Naive thymus-derived CD8-positive, alpha-beta T cell (primary cell): ENCODE results near the gene CCDC47. TPM values are rescaled to one million over a fixed set of nuclear protein-coding genes. Genes with fewer than 3 reads are reported as not detected.

Experiments
- ATAC-seq, 2 donors: fragments of 150-1000 bp; cut with Tn5 transposase in 1 of 2; sonication (Bioruptor Pico), chemical (Tn5 transposase) in 1 of 2; 1 replicate in 1 of 2; 2 replicates in 1 of 2; pipeline ENCODE4 v1.10.0; 2021; ENCODE audit warnings: mild to moderate bottlenecking in 2 of 2, moderate library complexity in 2 of 2
- POLR2A ChIA-PET: fragments of 350-600 bp; sonication (Branson Sonifier 250); formaldehyde crosslinking; loops from one replicate; lab custom pipeline; 2021; ENCODE audit warnings: antibody characterized with exemption; lab: Charles Lee
- DNase-seq, 10 donors: peaks; one replicate each; pipeline versions ENCODE4 v3.0.0 to v3.0.0-alpha.2; 2020 to 2022
- H3K27ac Mint-ChIP-seq, 10 donors: one replicate each; pipeline ENCODE4 v1.8.0; 2020 to 2022; ENCODE audit warnings: mild to moderate bottlenecking in 10 of 10, mixed read lengths in 10 of 10, moderate library complexity in 4 of 10, inconsistent platforms in 1 of 10
- H3K27me3 Mint-ChIP-seq, 5 donors: one replicate each; pipeline ENCODE4 v1.8.0; 2021 to 2022; ENCODE audit warnings: mixed read lengths in 5 of 5
- H3K36me3 Mint-ChIP-seq, 3 donors: one replicate each; pipeline ENCODE4 v1.8.0; 2020 to 2022; ENCODE audit warnings: mixed read lengths in 3 of 3, mild to moderate bottlenecking in 2 of 3, inconsistent platforms in 1 of 3
- H3K4me1 Mint-ChIP-seq, 4 donors: one replicate each; pipeline ENCODE4 v1.8.0; 2021 to 2022; ENCODE audit warnings: mixed read lengths in 4 of 4
- H3K4me3 Mint-ChIP-seq, 10 donors: one replicate each; pipeline ENCODE4 v1.8.0; 2020 to 2022; ENCODE audit warnings: mild to moderate bottlenecking in 10 of 10, mixed read lengths in 10 of 10, moderate library complexity in 6 of 10, inconsistent platforms in 1 of 10
- H3K9me3 Mint-ChIP-seq, 9 donors: one replicate each; pipeline ENCODE4 v1.8.0; 2020 to 2022; ENCODE audit warnings: mixed read lengths in 9 of 9, mild to moderate bottlenecking in 3 of 9, inconsistent platforms in 1 of 9, moderate library complexity in 1 of 9
- polyA plus RNA-seq, 3 donors: library from polyadenylated mRNA; unstranded; fragments of 300-500 nt; fragmentation: Illumina TruSeq; gene quantifications; one replicate each; pipeline ENCODE4 v1.2.3, GENCODE V29; 2021
- total RNA-seq, 8 experiments: library from RNA in 2 of 8; stranded (reverse) in 2 of 8; gene quantifications; one replicate each; pipeline ENCODE4 v1.2.3 and lab custom pipeline; 2021 to 2026

CCDC47 gene
- total and polyA plus RNA-seq, 5 experiments from 2014 or later, result 21.8 to 34.9 (median 29.5) TPM

DNA sequence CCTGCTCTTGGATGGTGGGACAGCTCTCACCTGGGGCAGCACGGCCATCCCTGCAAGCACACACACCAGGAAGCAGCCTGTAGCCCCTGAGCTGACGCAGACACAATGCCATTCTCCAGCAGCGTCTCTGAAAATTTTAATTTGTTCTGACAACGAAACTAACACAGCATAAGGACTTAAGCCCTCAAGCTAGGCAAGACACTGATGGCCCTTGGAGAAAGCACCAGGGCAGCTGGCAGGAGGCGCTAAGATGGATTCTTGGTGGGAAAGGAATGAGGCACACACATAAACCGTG lies 70.7 kb downstream of the CCDC47 start:
- DNase-seq (peak in 1 of 10 donors; percentile 30), ATAC-seq (no peak)
- Mint-ChIP-seq H3K27me3 (no peaks in the 10 kb centered on the region), H3K4me1 (peaks cover 35 to 70% (median 63%) of the 10 kb centered on the region in 4 donors), H3K27ac (peak overlapping the region; percentile 88 to 99 (median 99)), H3K36me3 (peaks cover 0 to 40% (median 13%) of the 10 kb centered on the region in 3 donors), H3K9me3 (peaks cover 0 to 5% (median 0%) of the 10 kb centered on the region in 9 donors), H3K4me3 (peak overlapping the region; percentile 90 to 98 (median 95))
- POLR2A ChIA-PET, result interaction anchor here (0.6 to 18.5 kb wide), 21 partner anchors 6 to 803 kb away, joined by 3 to 1071 read pairs (median 4); partner anchors contain the start of genes CCDC47, CEP95, DCAF7 and DDX42

- Mint-ChIP-seq H3K9me3 (peaks cover 0 to 5% (median 0%) of the 10 kb centered on the region in 9 donors), H3K27me3 (no peaks in the 10 kb centered on the region), H3K4me1 (peaks cover 39 to 72% (median 64%) of the 10 kb centered on the region in 4 donors), H3K4me3 (peak overlapping the region; percentile 90 to 98 (median 95)), H3K36me3 (peaks cover 0 to 45% (median 14%) of the 10 kb centered on the region in 3 donors), H3K27ac (peak overlapping the region; percentile 88 to 99 (median 99))
- ATAC-seq (peak; percentile 9 to 23), DNase-seq (peak; percentile 54 to 90 (median 73))
- POLR2A ChIA-PET, result interaction anchor here (0.6 to 18.5 kb wide), 25 partner anchors 5 to 804 kb away, joined by 3 to 1071 read pairs (median 4); partner anchors contain the start of genes CCDC47, CEP95, DCAF7 and DDX42
Observed at GRCh38 chr17:63701868-63702720, 71.3 kb downstream of the CCDC47 start.

GRCh38 chr17:63701456-63701820 lies 72.0 kb downstream of the CCDC47 start:
- no peak for DNase-seq
- peaks cover 0 to 51% (median 17%) of the 10 kb centered on the region in 3 donors for H3K36me3 Mint-ChIP-seq

DNA sequence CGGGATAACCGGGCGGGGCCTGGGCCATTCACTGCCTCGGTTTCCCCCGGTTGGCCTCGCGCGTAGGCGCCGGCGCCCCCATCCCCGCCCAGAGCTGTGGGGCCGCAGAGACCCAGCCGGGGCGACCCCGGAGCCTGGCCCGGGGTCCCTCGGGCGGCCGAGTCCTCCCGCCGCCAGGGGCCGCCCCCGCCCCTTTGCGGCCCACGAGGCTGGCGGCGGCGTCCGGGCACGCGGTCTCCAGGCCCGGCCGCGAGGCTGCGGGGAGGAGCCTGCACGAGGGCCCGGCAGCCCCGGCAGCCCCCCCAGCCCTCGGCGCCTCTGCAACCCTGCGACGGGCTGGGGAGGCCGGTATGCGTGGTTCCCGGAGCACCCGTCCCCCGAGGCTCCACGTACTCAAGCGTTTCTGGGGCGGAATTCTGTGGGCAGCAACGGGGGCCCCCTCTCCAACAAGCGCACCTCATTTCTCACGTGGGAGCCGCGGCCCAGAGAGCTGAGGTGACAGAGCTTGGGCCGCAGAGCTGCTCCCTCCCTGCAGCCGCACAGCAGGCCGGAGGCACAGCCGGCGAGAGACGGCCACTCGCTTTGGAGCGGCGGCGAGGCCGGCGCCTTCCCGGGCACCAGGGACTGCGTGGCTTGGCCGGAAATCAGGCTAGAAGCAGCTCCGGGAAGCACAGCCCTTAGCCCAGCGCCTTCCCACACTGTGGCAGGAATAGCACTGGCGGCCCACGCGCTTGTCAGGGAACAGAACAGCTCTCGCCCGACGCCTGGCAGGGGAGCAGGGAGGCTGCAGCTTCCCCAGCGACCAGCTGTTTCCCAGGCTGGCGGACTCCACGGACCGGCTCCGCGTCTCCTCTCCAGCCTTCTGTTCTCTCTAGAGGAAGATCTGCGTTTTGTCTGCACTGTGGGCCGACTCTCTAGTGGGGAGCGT lies 72.6 kb downstream of the CCDC47 start:
- POLR2A ChIA-PET, result interaction anchor here (0.6 to 18.5 kb wide), 21 partner anchors 4 to 805 kb away, joined by 3 to 1071 read pairs (median 5); partner anchors contain the start of genes CCDC47, CEP95, DCAF7 and DDX42
- ATAC-seq (peak; percentile 13 to 16), DNase-seq (peak; percentile 54 to 75 (median 63))
- H3K27me3 Mint-ChIP-seq, result no peaks in the 10 kb centered on the region
- peaks cover 0 to 57% (median 17%) of the 10 kb centered on the region in 3 donors for H3K36me3 Mint-ChIP-seq
- H3K9me3 Mint-ChIP-seq, result peaks cover 0 to 5% (median 0%) of the 10 kb centered on the region in 9 donors
- peak overlapping the region; percentile 90 to 98 (median 95) for H3K4me3 Mint-ChIP-seq
- peaks cover 43 to 72% (median 63%) of the 10 kb centered on the region in 4 donors for H3K4me1 Mint-ChIP-seq
- peak overlapping the region; percentile 88 to 99 (median 99) for H3K27ac Mint-ChIP-seq

More at GRCh38 chr17:63701456-63701820, 72.0 kb downstream of the CCDC47 start:
- H3K4me1 Mint-ChIP-seq, result peaks cover 42 to 72% (median 64%) of the 10 kb centered on the region in 4 donors
- no peak for ATAC-seq
- H3K27me3 Mint-ChIP-seq, result no peaks in the 10 kb centered on the region
- H3K27ac Mint-ChIP-seq, result peak overlapping the region; percentile 88 to 99 (median 99)
- H3K4me3 Mint-ChIP-seq, result peak overlapping the region; percentile 90 to 98 (median 95)
- peaks cover 0 to 5% (median 0%) of the 10 kb centered on the region in 9 donors for H3K9me3 Mint-ChIP-seq
- POLR2A ChIA-PET, result interaction anchor here (0.7 to 18.5 kb wide), 19 partner anchors 5 to 805 kb away, joined by 3 to 1071 read pairs (median 6); partner anchors contain the start of genes CCDC47, CEP95, DCAF7 and DDX42

DNA sequence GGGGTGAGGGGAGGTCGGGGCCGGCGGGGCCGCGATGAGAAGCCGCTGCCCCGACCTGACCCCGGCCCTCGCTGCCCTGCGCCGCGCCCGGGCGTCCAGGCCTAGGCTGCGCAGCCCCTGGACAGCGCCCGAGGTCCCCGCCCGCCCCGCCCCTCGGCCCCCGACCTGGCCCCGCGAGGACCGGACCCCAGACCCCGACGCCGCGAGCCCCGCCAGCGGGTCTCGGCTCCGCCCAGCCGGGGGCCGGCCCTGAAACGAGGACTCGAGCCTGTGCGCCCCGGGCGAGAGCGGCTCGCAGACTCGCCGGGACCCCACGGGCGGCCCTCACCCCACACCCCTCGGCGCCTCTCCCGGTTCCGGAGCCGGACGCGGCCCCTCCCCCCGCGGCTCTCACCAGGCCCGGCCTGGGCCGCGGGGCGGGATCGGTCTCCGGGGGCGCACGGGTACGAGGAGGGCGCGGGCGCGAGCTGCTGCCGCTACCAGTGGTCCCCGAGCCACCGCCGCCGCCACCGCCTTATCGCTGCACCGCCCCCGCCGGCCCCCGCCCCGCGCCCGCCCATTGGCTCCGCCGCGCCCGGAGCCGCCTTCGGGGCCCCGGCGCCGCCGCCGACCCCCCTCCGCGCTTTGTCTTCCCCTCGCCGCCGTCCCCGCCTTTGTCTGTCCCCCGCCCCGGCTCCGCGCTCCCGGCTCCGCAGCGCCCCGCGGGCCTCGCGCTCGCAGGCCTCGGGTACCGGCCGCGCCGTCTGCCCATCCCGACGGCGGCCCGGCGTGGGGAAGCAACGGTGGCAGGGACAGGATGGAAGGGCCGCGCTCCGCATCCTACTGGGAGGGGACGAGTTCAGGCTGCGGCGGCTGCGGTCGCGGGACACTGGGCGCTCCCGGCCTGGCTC lies 73.5 kb downstream of the CCDC47 start, which contains the start of gene LIMD2:
Gene LIMD2, minus strand, starts transcription at position 488 of the 890 bp plus-strand sequence. CDS start 827 bp downstream, outside the sequence.
- Mint-ChIP-seq H3K36me3 (peaks cover 0 to 59% (median 17%) of the 10 kb centered on the region in 3 donors), H3K4me1 (peaks cover 43 to 72% (median 63%) of the 10 kb centered on the region in 4 donors), H3K9me3 (peaks cover 0 to 5% (median 0%) of the 10 kb centered on the region in 9 donors), H3K27me3 (no peaks in the 10 kb centered on the region), H3K27ac (peak within 1 kb of the TSS; percentile 96 to 99 (median 99)), H3K4me3 (peak within 1 kb of the TSS; percentile 90 to 100 (median 96))
- peak; percentile 36 to 38 for ATAC-seq
- POLR2A ChIA-PET, result interaction anchor here (0.6 to 15.3 kb wide), 13 partner anchors 10 to 806 kb away, joined by 3 to 1071 read pairs (median 26); partner anchors contain the start of genes CCDC47, CEP95, DCAF7 and DDX42
- DNase-seq, result peak; percentile 81 to 94 (median 88)

- H3K27ac Mint-ChIP-seq, result peak overlapping the region; percentile 93 to 99 (median 98)
- DNase-seq (peak; percentile 82 to 98 (median 92)), ATAC-seq (peak; percentile 31 to 47)
- peaks cover 0 to 5% (median 0%) of the 10 kb centered on the region in 9 donors for H3K9me3 Mint-ChIP-seq
- H3K4me1 Mint-ChIP-seq, result peaks cover 46 to 76% (median 63%) of the 10 kb centered on the region in 4 donors
- H3K4me3 Mint-ChIP-seq, result peak overlapping the region; percentile 95 to 100 (median 98)
- POLR2A ChIA-PET, result interaction anchor here (0.6 to 15.3 kb wide), 25 partner anchors 11 to 807 kb away, joined by 3 to 1071 read pairs (median 9); partner anchors contain the start of genes CCDC47, CEP95, DDX42 and DDX5
- peaks cover 0 to 54% (median 17%) of the 10 kb centered on the region in 3 donors for H3K36me3 Mint-ChIP-seq
- no peaks in the 10 kb centered on the region for H3K27me3 Mint-ChIP-seq
Observed at GRCh38 chr17:63698886-63699637, 74.3 kb downstream of the CCDC47 start.

- Mint-ChIP-seq H3K4me1 (peaks cover 41 to 76% (median 63%) of the 10 kb centered on the region in 4 donors), H3K27ac (peak overlapping the region; percentile 95 to 99 (median 98)), H3K9me3 (peaks cover 0 to 5% (median 0%) of the 10 kb centered on the region in 9 donors), H3K36me3 (peaks cover 0 to 53% (median 14%) of the 10 kb centered on the region in 3 donors), H3K27me3 (no peaks in the 10 kb centered on the region), H3K4me3 (peak overlapping the region; percentile 95 to 100 (median 98))
- DNase-seq, result peak in 5 of 10 donors; percentile 33 to 70 (median 41)
- POLR2A ChIA-PET, result interaction anchor here (0.6 to 15.3 kb wide), 26 partner anchors 10 to 808 kb away, joined by 3 to 1071 read pairs (median 6); partner anchors contain the start of genes CCDC47, CEP95, DDX42 and DDX5
- no peak for ATAC-seq
Observed at GRCh38 chr17:63698381-63698885, 75.0 kb downstream of the CCDC47 start.

- peak; percentile 24 to 41 for ATAC-seq
Observed at GRCh38 chr17:63697341-63698286, 75.8 kb downstream of the CCDC47 start.

More at GRCh38 chr17:63697341-63698286, 75.8 kb downstream of the CCDC47 start:
- H3K4me1 Mint-ChIP-seq, result peaks cover 39 to 76% (median 63%) of the 10 kb centered on the region in 4 donors
- H3K4me3 Mint-ChIP-seq, result peak overlapping the region; percentile 95 to 100 (median 98)
- H3K36me3 Mint-ChIP-seq, result peaks cover 0 to 49% (median 18%) of the 10 kb centered on the region in 3 donors
- POLR2A ChIA-PET, result interaction anchor here (0.5 to 15.3 kb wide), 31 partner anchors 11 to 808 kb away, joined by 3 to 1071 read pairs (median 5); partner anchors contain the start of genes CCDC47, CEP95, DCAF7 and DDX42
- peak; percentile 76 to 94 (median 90) for DNase-seq
- peaks cover 0 to 5% (median 0%) of the 10 kb centered on the region in 9 donors for H3K9me3 Mint-ChIP-seq
- H3K27ac Mint-ChIP-seq, result peak overlapping the region; percentile 95 to 99 (median 98)
- H3K27me3 Mint-ChIP-seq, result no peaks in the 10 kb centered on the region
